Endodermal cell (in vitro differentiated cells): ENCODE results near the gene CAMSAP3. TPM values are rescaled to one million over a fixed set of nuclear protein-coding genes. Genes with fewer than 3 reads are reported as not detected.

Experiments
- DNase-seq: peaks from one replicate; pipeline ENCODE4 v3.0.0-alpha.2; 2017
- H3K27ac ChIP-seq: 2 replicates; pipeline ENCODE4 v1.5.1; 2013; ENCODE audit warnings: mild to moderate bottlenecking, low read depth, low read length, moderate library complexity
- H3K27me3 ChIP-seq: 2 replicates; pipeline ENCODE4 v1.6.1; 2013; ENCODE audit warnings: mild to moderate bottlenecking, low read length, moderate library complexity; ENCODE audit not compliant: insufficient read depth, control insufficient read depth, poor library complexity, severe bottlenecking
- H3K36me3 ChIP-seq: 2 replicates; pipeline ENCODE4 v1.7.0; 2013; ENCODE audit warnings: mild to moderate bottlenecking, low read length, moderate library complexity; ENCODE audit not compliant: control insufficient read depth, insufficient read depth
- H3K4me1 ChIP-seq: one replicate; pipeline ENCODE4 v1.7.0; 2013; ENCODE audit warnings: low read length; ENCODE audit not compliant: control insufficient read depth, insufficient read depth
- H3K4me3 ChIP-seq: 2 replicates; pipeline ENCODE4 v1.5.1; 2013; ENCODE audit warnings: mild to moderate bottlenecking, low read length, moderate library complexity
- H3K9ac ChIP-seq: 2 replicates; pipeline ENCODE4 v1.6.1; 2013; ENCODE audit warnings: mild to moderate bottlenecking, low read length, moderate library complexity; ENCODE audit not compliant: poor library complexity, severe bottlenecking; ENCODE audit errors: extremely low read depth
- H3K9me3 ChIP-seq: 2 replicates; pipeline ENCODE4 v1.6.1; 2013; ENCODE audit warnings: mild to moderate bottlenecking, low read length, moderate library complexity; ENCODE audit not compliant: control insufficient read depth
- H3K27ac Mint-ChIP-seq: 2 replicates; pipeline ENCODE4 v1.8.0; 2020; ENCODE audit warnings: mixed read lengths
- H3K27me3 Mint-ChIP-seq: 2 replicates; pipeline ENCODE4 v1.8.0; 2021; ENCODE audit warnings: mild to moderate bottlenecking, mixed read lengths; ENCODE audit not compliant: insufficient read depth
- H3K36me3 Mint-ChIP-seq: 2 replicates; pipeline ENCODE4 v1.8.0; 2020; ENCODE audit warnings: low read depth, mixed read lengths
- H3K4me1 Mint-ChIP-seq: 2 replicates; pipeline ENCODE4 v1.8.0; 2020; ENCODE audit warnings: mixed read lengths
- H3K4me3 Mint-ChIP-seq: 2 replicates; pipeline ENCODE4 v1.8.0; 2020; ENCODE audit warnings: mild to moderate bottlenecking, moderate library complexity, mixed read lengths
- H3K9me3 Mint-ChIP-seq: 2 replicates; pipeline ENCODE4 v1.8.0; 2020; ENCODE audit warnings: mild to moderate bottlenecking, mixed read lengths
- CTCF ChIP-seq: fragments of 200-600 bp; sonication (generic); conservative IDR thresholded peaks from 2 replicates; pipeline ENCODE4 v1.5.0; 2021; ENCODE audit warnings: antibody characterized with exemption, mild to moderate bottlenecking
- WGBS, 2 experiments: methylation state at CpG; one replicate each; pipeline versions ENCODE4 v1.1.5 to v1.1.7; 2013; ENCODE audit warnings: missing lambda C conversion rate in 2 of 2, mixed read lengths in 1 of 2; ENCODE audit not compliant: insufficient coverage in 1 of 2, insufficient read length in 1 of 2; 5-methylcytosine and 5-hydroxymethylcytosine counted together
- total RNA-seq, 2 donors: library from RNA; stranded (reverse); fragmentation: NEBNext Ultra II Directional in 1 of 2; extraction: Animal tissue kit (Norgen Biotek cat#: 25700) in 1 of 2; gene quantifications; 2 replicates in 1 of 2; 3 replicates in 1 of 2; pipeline ENCODE4 v1.2.1, GENCODE V29; 2021

CAMSAP3 gene
- total RNA-seq, 2 donors from 2014 or later = 65.5 to 76.8 TPM

- H3K4me1 Mint-ChIP-seq = no peaks in the 10 kb centered on the region
- Histone ChIP-seq H3K36me3 (no peaks in the 10 kb centered on the region), H3K4me3 (no peak overlapping the region), H3K4me1 (no peaks in the 10 kb centered on the region), H3K9me3 (no peaks in the 10 kb centered on the region), H3K27ac (no peak overlapping the region), H3K27me3 (peaks cover 9% of the 10 kb centered on the region), H3K9ac (no peak overlapping the region)
- H3K36me3 Mint-ChIP-seq = no peaks in the 10 kb centered on the region
- no peak overlapping the region for H3K4me3 Mint-ChIP-seq
- no peak for TF ChIP-seq CTCF
- 78 to 82% methylated on average over 5 to 11 of the region's 11 CpGs for WGBS, 2 experiments
- no peaks in the 10 kb centered on the region for H3K9me3 Mint-ChIP-seq
- H3K27ac Mint-ChIP-seq = no peak overlapping the region
- no peak for DNase-seq
- peaks cover 33% of the 10 kb centered on the region for H3K27me3 Mint-ChIP-seq
These were observed 13.2 kb upstream of the CAMSAP3 start for GRCh38 chr19:7582446-7582845.

GRCh38 chr19:7589822-7590221 is 5.8 kb upstream of the CAMSAP3 start:
- Mint-ChIP-seq H3K4me3 (no peak overlapping the region), H3K4me1 (no peaks in the 10 kb centered on the region), H3K9me3 (no peaks in the 10 kb centered on the region), H3K36me3 (no peaks in the 10 kb centered on the region), H3K27me3 (peaks cover 27% of the 10 kb centered on the region), H3K27ac (no peak overlapping the region)
- no peak overlapping the region for H3K9ac ChIP-seq
- no peak for TF ChIP-seq CTCF
- H3K27me3 ChIP-seq = no peaks in the 10 kb centered on the region
- no peaks in the 10 kb centered on the region for H3K4me1 ChIP-seq
- no peak overlapping the region for H3K4me3 ChIP-seq
- no peak overlapping the region for H3K27ac ChIP-seq
- no peaks in the 10 kb centered on the region for H3K9me3 ChIP-seq
- 91 to 94% methylated on average over 7 of the region's 7 CpGs for WGBS, 2 experiments
- no peak for DNase-seq
- no peaks in the 10 kb centered on the region for H3K36me3 ChIP-seq

- no peak overlapping the region for H3K4me3 Mint-ChIP-seq
- TF ChIP-seq CTCF = no peak
These were observed 5.4 kb upstream of the CAMSAP3 start for GRCh38 chr19:7590256-7590655.

More at GRCh38 chr19:7590256-7590655, 5.4 kb upstream of the CAMSAP3 start:
- Mint-ChIP-seq H3K36me3 (no peaks in the 10 kb centered on the region), H3K4me1 (no peaks in the 10 kb centered on the region), H3K9me3 (no peaks in the 10 kb centered on the region), H3K27ac (no peak overlapping the region), H3K27me3 (peaks cover 26% of the 10 kb centered on the region)
- H3K27me3 ChIP-seq = no peaks in the 10 kb centered on the region
- no peak for DNase-seq
- no peaks in the 10 kb centered on the region for H3K4me1 ChIP-seq
- H3K36me3 ChIP-seq = no peaks in the 10 kb centered on the region
- H3K4me3 ChIP-seq = no peak overlapping the region
- no peak overlapping the region for H3K27ac ChIP-seq
- 80% methylated on average over 8 of the region's 8 CpGs; no CpG with 5 or more reads in 1 of the 2 experiments for WGBS, 2 experiments
- no peak overlapping the region for H3K9ac ChIP-seq
- no peaks in the 10 kb centered on the region for H3K9me3 ChIP-seq
